Psoas muscle (tissue), 8 donors: ENCODE data around the gene CERS5. TPM values are rescaled to one million over a fixed set of nuclear protein-coding genes. Genes with fewer than 3 reads are reported as not detected.

Source experiments
- ATAC-seq, 4 donors: fragments of 200-7000 bp; cut with Tn5 transposase; one replicate each; pipeline ENCODE4 v1.9.1; 2020; ENCODE audit warnings: moderate library complexity in 3 of 4, mild to moderate bottlenecking in 2 of 4
- DNase-seq, 2 donors: peaks; one replicate each; pipeline ENCODE4 v3.0.0-alpha.2; 2020
- H3K27ac ChIP-seq: fragments of 200-600 bp; one replicate; pipeline ENCODE4 v1.8.0; 2022
- H3K27me3 ChIP-seq, 3 donors: fragments of 200-600 bp in 1 of 3; one replicate each; pipeline versions ENCODE4 v1.6.1 to v1.8.0; 2013 to 2022; ENCODE audit warnings: low read length in 2 of 3, mild to moderate bottlenecking in 2 of 3, moderate library complexity in 1 of 3; ENCODE audit not compliant: insufficient read depth in 3 of 3
- H3K36me3 ChIP-seq, 2 donors: fragments of 200-600 bp in 1 of 2; one replicate each; pipeline versions ENCODE4 v1.6.1 to v1.8.0; 2013 to 2022; ENCODE audit warnings: low read depth in 1 of 2, mild to moderate bottlenecking in 1 of 2, moderate library complexity in 1 of 2; ENCODE audit not compliant: insufficient read depth in 1 of 2
- H3K4me1 ChIP-seq: fragments of 200-600 bp; one replicate; pipeline ENCODE4 v1.8.0; 2022
- H3K4me3 ChIP-seq: fragments of 200-600 bp; one replicate; pipeline ENCODE4 v1.8.0; 2022; ENCODE audit warnings: mild to moderate bottlenecking
- H3K9me3 ChIP-seq: fragments of 200-600 bp; one replicate; pipeline ENCODE4 v1.8.0; 2022
- CTCF ChIP-seq: fragments of 200-600 bp; IDR thresholded peaks from one replicate; pipeline ENCODE4 v1.8.0; 2022; ENCODE audit warnings: antibody characterized with exemption
- WGBS, 3 donors: extraction: QIAGEN DNeasy Blood & Tissue Kit; methylation state at CpG; one replicate each; pipeline versions ENCODE4 v1.1.6 to v1.1.7; 2013; 5-methylcytosine and 5-hydroxymethylcytosine counted together
- intact Hi-C, 2 donors: fragments of 100-400 bp; cut with DNase I; formaldehyde crosslinking; loops; one replicate each; pipeline versions ENCODE4 v1.11.0 to v1.14.2; 2022
- polyA plus RNA-seq, 3 donors: library from polyadenylated mRNA; stranded (reverse); fragments of 200-250 nt; gene quantifications; one replicate each; pipeline ENCODE4 v1.2.3, GENCODE V29; 2013
- total RNA-seq, 4 donors: library from RNA; stranded (reverse); fragmentation: NEBNext Ultra II Directional in 2 of 4; extraction: Animal tissue kit (Norgen Biotek cat#: 25700) in 2 of 4; gene quantifications; one replicate each; pipeline versions ENCODE4 v1.2.1 to v1.2.4, GENCODE V29; 2021 to 2023
- donor health status: healthy with polysubstance abuse.
- donor health status: DM: no; HTN: no; CAD: no; lungs with moderate emphysema.
- donor health status: Bipolar disorder and iron deficiency.
- donor health status: healthy.
- donor health status: DM: yes; HTN: yes; CAD: no.
- donor health status: DM: no; HTN: no; CAD: no.
- donor health status: DM: no; HTN: no; CAD: no.
- donor health status: DM: yes; HTN: yes; CAD: no.

The CERS5 gene
- total and polyA plus RNA-seq, 7 donors = 5.2 to 10.7 (median 7.2) TPM

- H3K27me3 ChIP-seq = no peaks in the 10 kb centered on the region
- DNase-seq = no peak
- peak overlapping the region; percentile 77 for H3K27ac ChIP-seq
- peak in 1 of 4 donors; percentile 21 for ATAC-seq
- TF ChIP-seq CTCF = no peak
- peaks cover 33% of the 10 kb centered on the region for H3K4me1 ChIP-seq
- intact Hi-C loops = no loop called here
- H3K9me3 ChIP-seq = no peaks in the 10 kb centered on the region
- 26 to 30% (median 28%) methylated on average over 4 of the region's 4 CpGs for WGBS, 3 donors
- peaks cover 0 to 85% of the 10 kb centered on the region in 2 donors for H3K36me3 ChIP-seq
- peak overlapping the region; percentile 32 for H3K4me3 ChIP-seq
These were observed 29.4 kb upstream of the CERS5 start for GRCh38 chr12:50196537-50196936.

GRCh38 chr12:50195832-50196231, 28.7 kb upstream of the CERS5 start:
- intact Hi-C loops = no loop called here
- DNase-seq = no peak
- H3K36me3 ChIP-seq = peaks cover 0 to 85% of the 10 kb centered on the region in 2 donors

GRCh38 chr12:50192908-50193307, 25.7 kb upstream of the CERS5 start:
- H3K4me3 ChIP-seq = no peak overlapping the region
- H3K27ac ChIP-seq = no peak overlapping the region
- peaks cover 0 to 79% of the 10 kb centered on the region in 2 donors for H3K36me3 ChIP-seq
- 84 to 97% (median 91%) methylated on average over 5 of the region's 5 CpGs for WGBS, 3 donors
- DNase-seq = no peak
- no peak for TF ChIP-seq CTCF
- no peaks in the 10 kb centered on the region for H3K9me3 ChIP-seq
- H3K4me1 ChIP-seq = peaks cover 41% of the 10 kb centered on the region
- intact Hi-C loops = no loop called here
- no peaks in the 10 kb centered on the region for H3K27me3 ChIP-seq
- ATAC-seq = no peak

More at GRCh38 chr12:50195832-50196231, 28.7 kb upstream of the CERS5 start:
- Histone ChIP-seq H3K27me3 (no peaks in the 10 kb centered on the region), H3K4me3 (peak overlapping the region; percentile 32), H3K4me1 (peaks cover 33% of the 10 kb centered on the region), H3K9me3 (no peaks in the 10 kb centered on the region), H3K27ac (peak overlapping the region; percentile 77)
- TF ChIP-seq CTCF = no peak
- WGBS, 3 donors = 22 to 32% (median 26%) methylated on average over 4 of the region's 4 CpGs
- peak; percentile 58 to 88 (median 82) for ATAC-seq

GRCh38 chr12:50192236-50192635, 25.1 kb upstream of the CERS5 start:
- Histone ChIP-seq H3K36me3 (peaks cover 0 to 75% of the 10 kb centered on the region in 2 donors), H3K4me3 (no peak overlapping the region), H3K27ac (no peak overlapping the region), H3K27me3 (no peaks in the 10 kb centered on the region), H3K4me1 (peaks cover 41% of the 10 kb centered on the region), H3K9me3 (no peaks in the 10 kb centered on the region)
- DNase-seq = no peak
- TF ChIP-seq CTCF = no peak
- 97% methylated on average over 4 of the region's 4 CpGs for WGBS, 3 donors
- intact Hi-C loops = no loop called here
- ATAC-seq = no peak

GRCh38 chr12:50190859-50191258, 23.7 kb upstream of the CERS5 start:
- Histone ChIP-seq H3K36me3 (peaks cover 0 to 66% of the 10 kb centered on the region in 2 donors), H3K9me3 (no peaks in the 10 kb centered on the region), H3K4me1 (peaks cover 33% of the 10 kb centered on the region), H3K4me3 (no peak overlapping the region), H3K27me3 (no peaks in the 10 kb centered on the region), H3K27ac (no peak overlapping the region)
- 91 to 96% (median 91%) methylated on average over 1 of the region's 1 CpG for WGBS, 3 donors
- intact Hi-C loops = no loop called here
- DNase-seq (no peak), ATAC-seq (no peak)
- no peak for TF ChIP-seq CTCF
